SK-N-SH (cell line): ENCODE measurements around the gene LMBR1. TPM values are rescaled to one million over a fixed set of nuclear protein-coding genes. Genes with fewer than 3 reads are reported as not detected.

Source experiments
- CTCF ChIA-PET: fragments of 300-600, 350-600 bp; formaldehyde crosslinking; extraction: SDS; loops from one replicate; lab custom pipeline; 2021; lab: Yijun Ruan, JAX
- POLR2A ChIA-PET: fragments of 350-600 bp; sonication (Branson Sonifier 250); formaldehyde crosslinking; extraction: SDS; loops from one replicate; lab custom pipeline; 2020; ENCODE audit warnings: antibody characterized with exemption, inconsistent platforms; lab: Yijun Ruan, JAX
- DNase-seq: peaks from one replicate; pipeline ENCODE4 v3.0.0; 2012
- H2AFZ ChIP-seq: fragments of 200-600 bp; sonication (generic); 2 replicates; pipeline ENCODE4 v1.8.1; 2016; ENCODE audit warnings: antibody characterized with exemption, mild to moderate bottlenecking, low read depth
- H3F3A ChIP-seq: fragments of 200-600 bp; sonication (generic); replicated peaks from 2 replicates; pipeline ENCODE3; 2016; ENCODE audit warnings: antibody characterized with exemption, mild to moderate bottlenecking; ENCODE audit not compliant: insufficient read depth
- H3K27ac ChIP-seq, 2 experiments: fragments of 200-500 bp in 1 of 2; fragments of 200-600 bp in 1 of 2; sonication (Bioruptor generic) in 1 of 2; sonication (generic), shearing (Covaris generic) in 1 of 2; 2 replicates each; pipeline versions ENCODE4 v1.5.1 to v1.6.1; 2014 to 2016; ENCODE audit warnings: low read depth in 2 of 2, inconsistent platforms in 1 of 2, low read length in 1 of 2, mild to moderate bottlenecking in 1 of 2, mixed read lengths in 1 of 2
- H3K27me3 ChIP-seq: fragments of 200-600 bp; sonication (generic), shearing (Covaris generic); 2 replicates; pipeline ENCODE4 v1.6.1; 2016; ENCODE audit warnings: mixed run types; ENCODE audit not compliant: insufficient read depth
- H3K36me3 ChIP-seq, 2 experiments: fragments of 200-500 bp in 1 of 2; fragments of 200-600 bp in 1 of 2; sonication (Bioruptor generic) in 1 of 2; sonication (generic) in 1 of 2; replicated peaks in 1 of 2; 2 replicates each; pipeline versions ENCODE3 to v1.5.1; 2014 to 2016; ENCODE audit warnings: low read length in 1 of 2, mild to moderate bottlenecking in 1 of 2; ENCODE audit not compliant: insufficient read depth in 2 of 2, control insufficient read depth in 1 of 2
- H3K4me1 ChIP-seq, 2 experiments: fragments of 200-500 bp in 1 of 2; fragments of 200-600 bp in 1 of 2; sonication (Bioruptor generic) in 1 of 2; sonication (generic), shearing (Covaris generic) in 1 of 2; 2 replicates each; pipeline versions ENCODE4 v1.5.1 to v1.6.1; 2014 to 2016; ENCODE audit warnings: low read depth in 1 of 2, low read length in 1 of 2, mixed run types in 1 of 2; ENCODE audit not compliant: insufficient read depth in 2 of 2, control insufficient read depth in 1 of 2
- H3K4me2 ChIP-seq: fragments of 200-600 bp; sonication (generic), shearing (Covaris generic); 2 replicates; pipeline ENCODE4 v1.6.1; 2017; ENCODE audit warnings: mixed run types
- H3K4me3 ChIP-seq, 2 experiments: fragments of 200-500 bp in 1 of 2; fragments of 200-600 bp in 1 of 2; sonication (Bioruptor generic) in 1 of 2; sonication (generic), shearing (Covaris generic) in 1 of 2; 2 replicates each; pipeline versions ENCODE4 v1.5.1 to v1.8.1; 2014 to 2016; ENCODE audit warnings: low read depth in 2 of 2, inconsistent platforms in 1 of 2, low read length in 1 of 2, mild to moderate bottlenecking in 1 of 2, mixed read lengths in 1 of 2, moderate library complexity in 1 of 2
- H3K79me2 ChIP-seq: fragments of 200-600 bp; sonication (generic); 2 replicates; pipeline ENCODE4 v1.8.1; 2017; ENCODE audit warnings: mild to moderate bottlenecking; ENCODE audit not compliant: insufficient read depth
- H3K9ac ChIP-seq: fragments of 200-600 bp; sonication (generic); 2 replicates; pipeline ENCODE4 v1.6.1; 2017; ENCODE audit warnings: mixed run types
- H3K9me2 ChIP-seq: fragments of 200-600 bp; sonication (generic); 2 replicates; pipeline ENCODE4 v1.6.1; 2017; ENCODE audit warnings: mixed run types
- H3K9me3 ChIP-seq: fragments of 200-600 bp; sonication (generic); 2 replicates; pipeline ENCODE4 v1.6.1; 2017; ENCODE audit warnings: mixed run types, mild to moderate bottlenecking, moderate library complexity
- H4K20me1 ChIP-seq: fragments of 200-600 bp; sonication (generic); 2 replicates; pipeline ENCODE4 v1.6.1; 2017; ENCODE audit warnings: mild to moderate bottlenecking, mixed run types; ENCODE audit not compliant: insufficient read depth
- FOXM1 ChIP-seq: IDR thresholded peaks from 2 replicates; pipeline ENCODE4 v1.4.0; 2012; ENCODE audit warnings: low read depth, mild to moderate bottlenecking
- PBX3 ChIP-seq: IDR thresholded peaks from 2 replicates; pipeline ENCODE4; 2012
- POLR2AphosphoS5 ChIP-seq: IDR thresholded peaks from 2 replicates; pipeline ENCODE4 v1.6.1; 2012; ENCODE audit warnings: low read depth, low read length
- RAD21 ChIP-seq: IDR thresholded peaks from 2 replicates; pipeline ENCODE4 v1.6.1; 2012; ENCODE audit warnings: mild to moderate bottlenecking, low read length
- RCOR1 ChIP-seq: fragments of 150-350 bp; IDR thresholded peaks from 2 replicates; pipeline ENCODE4 v1.6.1; 2017; ENCODE audit warnings: antibody characterized with exemption, low read length
- SIN3A ChIP-seq: IDR thresholded peaks from 2 replicates; pipeline ENCODE4 v1.6.1; 2012; ENCODE audit warnings: low read depth, mild to moderate bottlenecking, low read length, moderate library complexity, borderline replicate concordance
- USF1 ChIP-seq: IDR thresholded peaks from 2 replicates; pipeline ENCODE4 v1.4.0; 2012; ENCODE audit warnings: low read depth, borderline replicate concordance
- WGBS: methylation state at CpG from one replicate; pipeline ENCODE4 v1.1.6; 2017; ENCODE audit warnings: low lambda C conversion rate; 5-methylcytosine and 5-hydroxymethylcytosine counted together
- polyA plus RNA-seq, 3 experiments: library from polyadenylated mRNA; depleted of rRNA; stranded (reverse); fragments of >200 nt; gene quantifications; 2 replicates each; pipeline ENCODE4 v1.2.3, GENCODE V29; 2012
- TF ChIP-seq, protein P1 (sequence below): IDR thresholded peaks from 2 replicates; pipeline ENCODE4 v1.4.0; 2012; ENCODE audit warnings: low read depth

LMBR1 gene
- polyA plus RNA-seq, 1 of the 3 experiments (the other 2 are of a cell fraction), result 24.6 TPM

- H3K79me2 ChIP-seq, result peaks cover 5% of the 10 kb centered on the region; the same call in 1 of the 2 replicates
- peaks cover 0 to 10% of the 10 kb centered on the region in 2 experiments; a peak in 2 of 4 replicates for H3K4me1 ChIP-seq
- no peak overlapping the region for H2AFZ ChIP-seq
- H3K9me3 ChIP-seq, result no peaks in the 10 kb centered on the region; the same call in 1 of the 2 replicates
- no peak overlapping the region for H3K4me2 ChIP-seq
- H3K9me2 ChIP-seq, result no peaks in the 10 kb centered on the region
- DNase-seq, result no peak
- H3K27ac ChIP-seq, result no peak overlapping the region
- H3F3A ChIP-seq, result no peaks in the 10 kb centered on the region
- H3K36me3 ChIP-seq, result peaks cover 0 to 5% of the 10 kb centered on the region in 2 experiments
- no peak overlapping the region for H3K9ac ChIP-seq
- TF ChIP-seq RAD21 (peak; percentile 19; the same call in 1 of the 2 replicates), PBX3 (no peak), RCOR1 (no peak)
- TF ChIP-seq, protein P1, sequence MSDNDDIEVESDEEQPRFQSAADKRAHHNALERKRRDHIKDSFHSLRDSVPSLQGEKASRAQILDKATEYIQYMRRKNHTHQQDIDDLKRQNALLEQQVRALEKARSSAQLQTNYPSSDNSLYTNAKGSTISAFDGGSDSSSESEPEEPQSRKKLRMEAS, result no peak
- CTCF ChIA-PET, result interaction anchor here (0.6 to 2.2 kb wide), 9 partner anchors 10 to 154 kb away, joined by 3 to 14 read pairs (median 5); no protein-coding TSS in a partner anchor
- 97% methylated on average over 6 of the region's 6 CpGs for WGBS
- no peaks in the 10 kb centered on the region for H3K27me3 ChIP-seq
- H4K20me1 ChIP-seq, result no peaks in the 10 kb centered on the region; the same call in none of the 2 replicates
- H3K4me3 ChIP-seq, result no peak overlapping the region
- POLR2A ChIA-PET, result interaction anchor here (0.9 kb wide), 1 partner anchor 10 kb away, joined by 5 read pairs; no protein-coding TSS in a partner anchor
These were observed 124.1 kb downstream of the LMBR1 start for GRCh38 chr7:156768698-156769472.

DNA sequence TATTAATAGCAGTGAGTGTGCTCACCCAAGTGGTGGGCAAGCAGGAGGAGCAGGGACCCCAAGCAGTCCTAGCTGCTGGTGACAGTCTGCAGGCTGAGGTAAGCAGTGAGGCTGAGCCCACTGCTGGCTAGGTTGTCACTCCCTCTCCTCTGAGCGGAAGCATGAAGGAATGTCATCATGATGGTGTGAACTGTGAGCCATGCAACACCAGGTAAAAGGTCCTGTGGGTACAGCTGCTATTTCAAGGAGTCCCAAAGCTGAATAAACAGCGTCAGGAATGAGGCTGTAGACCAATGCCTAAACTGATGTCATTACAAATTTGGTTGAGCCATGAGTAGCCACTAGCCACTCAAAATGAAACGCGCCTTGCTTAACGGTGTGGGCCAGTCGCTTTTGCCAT lies 126.3 kb downstream of the LMBR1 start:
- no peak for TF ChIP-seq POLR2AphosphoS5
- no peak for TF ChIP-seq SIN3A
- no peak for TF ChIP-seq USF1
- TF ChIP-seq FOXM1, result no peak
- no peaks in the 10 kb centered on the region for H3K79me2 ChIP-seq
- H3K4me2 ChIP-seq, result no peak overlapping the region
- peaks cover 0 to 15% of the 10 kb centered on the region in 2 experiments; a peak in 2 of 4 replicates for H3K4me1 ChIP-seq
- POLR2A ChIA-PET, result no interaction called here
- no peak for DNase-seq
- H3K27ac ChIP-seq, result no peak overlapping the region
- H3K4me3 ChIP-seq, result no peak overlapping the region
- no peaks in the 10 kb centered on the region for H3K27me3 ChIP-seq
- CTCF ChIA-PET, result interaction anchor here (1.4 to 3.7 kb wide), 2 partner anchors 12 to 125 kb away, joined by 3 to 25 read pairs; no protein-coding TSS in a partner anchor
- H3K36me3 ChIP-seq, result peaks cover 9 to 12% of the 10 kb centered on the region in 2 experiments
- H3F3A ChIP-seq, result peaks cover 7% of the 10 kb centered on the region
- no peaks in the 10 kb centered on the region for H3K9me2 ChIP-seq
- no peak overlapping the region for H2AFZ ChIP-seq
- no peaks in the 10 kb centered on the region; the same call in 1 of the 2 replicates for H3K9me3 ChIP-seq
- no peak overlapping the region for H3K9ac ChIP-seq
- H4K20me1 ChIP-seq, result no peaks in the 10 kb centered on the region; the same call in none of the 2 replicates
- WGBS, result 97% methylated on average over 6 of the region's 6 CpGs
